Bronchial epithelial cell (primary cell): ENCODE data around the gene PTPN7. TPM values are rescaled to one million over a fixed set of nuclear protein-coding genes. Genes with fewer than 3 reads are reported as not detected.

Source experiments
- DNase-seq: peaks from one replicate; pipeline ENCODE4 v3.0.0-alpha.2; 2010; ENCODE audit warnings: low read depth
- FAIRE-seq: peaks from 2 replicates; lab custom pipeline; 2011; peaks lifted over from hg19 to GRCh38; lab: Jason Lieb, UNC
- H3K27me3 ChIP-seq: 2 replicates; pipeline ENCODE4 v1.5.1; 2011; ENCODE audit warnings: low read length; ENCODE audit not compliant: control insufficient read depth, insufficient read depth
- H3K36me3 ChIP-seq: 2 replicates; pipeline ENCODE4 v1.5.1; 2011; ENCODE audit warnings: low read length; ENCODE audit not compliant: control insufficient read depth, insufficient read depth
- H3K4me3 ChIP-seq: 2 replicates; pipeline ENCODE4 v1.5.1; 2011; ENCODE audit warnings: mild to moderate bottlenecking, low read depth, low read length, control low read depth
- total RNA-seq: library from RNA; depleted of rRNA; stranded (reverse); fragments of >200 nt; gene quantifications from 2 replicates; pipeline ENCODE4 v1.2.1, GENCODE V29; 2014
- TF ChIP-seq, protein P1 (sequence below): IDR thresholded peaks from 2 replicates; pipeline ENCODE4 v1.5.1; 2011; ENCODE audit warnings: mild to moderate bottlenecking, moderate library complexity, low read length, control low read depth, inconsistent platforms; ENCODE audit not compliant: insufficient read depth, severe bottlenecking

Gene PTPN7
- total RNA-seq, 1 donor from 2014 or later = not detected

DNA sequence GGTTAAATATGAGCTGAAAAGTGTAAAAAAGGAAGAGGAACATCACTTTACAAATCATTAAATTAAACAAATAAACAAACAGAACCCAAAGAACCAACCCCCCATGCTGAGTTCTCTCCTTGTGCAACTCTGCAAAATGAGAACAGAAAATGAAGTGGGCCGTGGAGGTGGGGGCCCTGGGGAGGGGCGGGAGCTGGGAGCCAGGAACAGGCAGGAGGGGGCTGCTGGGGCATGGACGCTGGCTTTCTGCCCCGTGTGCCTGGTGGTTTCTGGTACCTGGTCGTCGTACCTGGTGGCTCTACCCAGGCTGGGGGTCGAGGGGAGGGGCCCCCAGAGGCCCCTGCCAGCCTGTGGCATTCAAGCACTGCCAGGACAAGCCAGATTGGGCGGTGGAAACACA lies 26.9 kb downstream of the PTPN7 start:
- Histone ChIP-seq H3K36me3 (peaks cover 16% of the 10 kb centered on the region), H3K4me3 (no peak overlapping the region)

DNA sequence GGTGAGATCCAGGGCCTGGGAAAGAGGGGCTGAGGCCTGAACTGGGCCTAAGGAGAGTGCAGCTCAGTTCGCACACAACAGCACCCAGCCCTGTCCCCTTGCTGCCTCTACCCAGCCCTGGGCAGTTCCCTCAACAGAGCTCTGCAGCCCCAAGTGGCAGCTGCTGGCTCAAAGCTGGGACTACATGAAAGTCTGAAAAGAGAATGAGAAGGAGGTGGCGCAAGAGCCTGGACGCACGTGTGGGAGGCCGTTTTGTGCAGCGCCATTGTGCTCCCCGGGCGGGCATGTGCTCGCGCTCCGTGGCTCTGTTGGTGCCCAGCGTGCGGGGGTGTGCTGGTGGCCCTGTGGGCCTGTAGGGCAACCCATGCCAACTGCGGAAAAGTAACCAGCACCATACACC lies 27.4 kb downstream of the PTPN7 start:
- Histone ChIP-seq H3K4me3 (no peak overlapping the region), H3K36me3 (peaks cover 14% of the 10 kb centered on the region), H3K27me3 (no peaks in the 10 kb centered on the region)
- DNase-seq = no peak
- no peak for FAIRE-seq
- TF ChIP-seq, protein P1, sequence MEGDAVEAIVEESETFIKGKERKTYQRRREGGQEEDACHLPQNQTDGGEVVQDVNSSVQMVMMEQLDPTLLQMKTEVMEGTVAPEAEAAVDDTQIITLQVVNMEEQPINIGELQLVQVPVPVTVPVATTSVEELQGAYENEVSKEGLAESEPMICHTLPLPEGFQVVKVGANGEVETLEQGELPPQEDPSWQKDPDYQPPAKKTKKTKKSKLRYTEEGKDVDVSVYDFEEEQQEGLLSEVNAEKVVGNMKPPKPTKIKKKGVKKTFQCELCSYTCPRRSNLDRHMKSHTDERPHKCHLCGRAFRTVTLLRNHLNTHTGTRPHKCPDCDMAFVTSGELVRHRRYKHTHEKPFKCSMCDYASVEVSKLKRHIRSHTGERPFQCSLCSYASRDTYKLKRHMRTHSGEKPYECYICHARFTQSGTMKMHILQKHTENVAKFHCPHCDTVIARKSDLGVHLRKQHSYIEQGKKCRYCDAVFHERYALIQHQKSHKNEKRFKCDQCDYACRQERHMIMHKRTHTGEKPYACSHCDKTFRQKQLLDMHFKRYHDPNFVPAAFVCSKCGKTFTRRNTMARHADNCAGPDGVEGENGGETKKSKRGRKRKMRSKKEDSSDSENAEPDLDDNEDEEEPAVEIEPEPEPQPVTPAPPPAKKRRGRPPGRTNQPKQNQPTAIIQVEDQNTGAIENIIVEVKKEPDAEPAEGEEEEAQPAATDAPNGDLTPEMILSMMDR = no peak

More for the DNA sequence above, 26.9 kb downstream of the PTPN7 start:
- DNase-seq (no peak), FAIRE-seq (no peak)
- no peaks in the 10 kb centered on the region for H3K27me3 ChIP-seq
- TF ChIP-seq, protein P1 = no peak

DNA sequence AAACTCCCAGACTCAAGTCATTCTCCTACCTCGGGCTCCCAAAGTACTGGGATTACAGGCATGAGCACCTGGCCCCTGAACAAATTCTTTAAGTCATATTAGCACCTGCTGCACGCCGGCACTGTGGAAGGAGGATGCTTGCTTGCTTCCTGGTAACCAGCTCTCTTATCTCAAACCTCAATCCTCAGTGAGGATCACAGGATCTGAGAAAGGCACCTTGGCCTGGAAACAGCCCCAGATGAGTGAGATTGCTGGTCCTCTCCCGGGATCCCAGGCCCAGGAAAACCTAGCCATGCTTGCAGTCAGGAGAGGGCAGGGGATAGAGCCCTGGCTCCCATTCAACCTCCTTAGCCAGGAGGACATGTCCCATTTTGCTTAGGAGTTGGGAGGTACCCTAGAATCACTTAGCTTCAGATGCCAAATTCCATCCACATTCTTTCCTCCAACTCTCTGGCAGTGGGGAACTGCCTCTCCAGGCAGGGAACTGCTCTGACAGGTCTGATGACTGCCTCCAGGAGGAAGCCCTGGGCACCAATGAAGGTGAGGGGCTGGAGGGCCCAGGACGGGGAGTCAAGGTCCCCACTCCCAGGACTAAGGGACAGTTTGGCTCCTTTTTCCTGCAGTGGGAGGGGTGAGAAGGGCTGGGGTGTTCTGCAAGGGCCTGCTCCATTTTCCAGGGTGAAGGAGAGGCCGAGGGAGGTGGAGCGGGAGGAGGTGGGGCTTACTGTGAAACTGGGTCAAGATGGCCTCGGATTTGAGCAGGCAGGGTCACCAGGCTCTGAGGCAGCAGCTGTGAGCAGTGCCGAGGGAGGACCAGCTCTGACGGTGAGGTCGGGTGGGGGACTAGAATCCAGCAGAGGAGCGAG lies 28.2 kb downstream of the PTPN7 start:
- FAIRE-seq (no peak), DNase-seq (peak; percentile 42)
- TF ChIP-seq, protein P1 = no peak
- Histone ChIP-seq H3K27me3 (no peaks in the 10 kb centered on the region), H3K36me3 (peaks cover 14% of the 10 kb centered on the region), H3K4me3 (no peak overlapping the region)

DNA sequence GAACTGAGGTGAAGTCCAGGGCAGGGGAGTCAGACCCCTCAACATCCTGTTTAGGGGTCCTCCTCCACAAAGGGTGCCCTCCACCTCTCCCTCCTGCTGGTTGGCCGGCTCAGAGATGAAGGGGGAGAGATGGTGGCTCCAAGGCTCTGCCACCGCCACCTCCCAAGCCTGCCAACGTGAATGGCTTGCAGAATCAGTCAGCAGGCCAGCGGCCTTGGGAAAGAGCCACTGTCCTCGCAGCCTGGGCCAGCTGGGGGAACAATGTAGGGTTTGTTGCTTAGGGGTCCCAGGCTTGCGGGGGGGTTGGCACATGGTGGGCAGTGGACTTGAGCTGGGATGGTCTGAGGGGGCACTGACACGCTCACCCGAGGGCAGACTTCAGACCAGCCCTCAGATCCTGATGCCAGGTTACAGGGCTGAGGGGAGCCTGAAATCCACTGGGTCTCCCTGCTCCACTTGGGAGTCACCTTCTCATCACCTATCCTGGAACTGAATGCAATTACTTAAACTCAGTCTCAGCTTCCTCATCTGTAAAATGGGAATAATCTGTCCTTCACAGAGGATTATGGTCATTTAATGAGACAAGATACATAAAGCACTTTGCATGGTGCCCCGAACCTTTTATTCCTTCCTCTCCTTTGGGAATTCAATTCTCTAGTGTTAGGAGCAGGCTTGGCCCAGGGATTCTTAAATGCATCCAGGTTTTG lies 29.4 kb downstream of the PTPN7 start:
- Histone ChIP-seq H3K27me3 (no peaks in the 10 kb centered on the region), H3K36me3 (peaks cover 12% of the 10 kb centered on the region), H3K4me3 (no peak overlapping the region)
- TF ChIP-seq, protein P1 = no peak
- DNase-seq (no peak), FAIRE-seq (no peak)

DNA sequence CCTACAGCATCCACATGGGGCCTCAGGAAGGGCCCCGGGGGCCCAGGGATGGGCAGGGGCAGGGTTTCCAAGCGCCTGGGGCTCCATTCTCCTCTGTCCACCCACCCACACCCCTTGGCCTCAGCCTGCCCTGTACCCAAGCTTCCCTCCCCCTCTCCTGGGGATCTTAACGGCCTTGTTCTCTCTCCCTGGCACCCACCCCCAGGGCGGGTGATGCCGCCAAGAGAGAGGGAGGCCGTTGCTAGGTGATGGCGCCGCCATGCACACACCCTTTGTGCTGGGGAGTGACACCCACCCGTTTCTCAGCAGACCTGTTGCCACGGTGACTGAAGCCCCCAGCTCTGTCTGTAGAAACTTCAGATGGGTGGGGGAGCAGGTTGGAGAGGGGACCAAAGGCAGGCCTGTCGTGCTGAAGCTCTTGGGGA lies 30.1 kb downstream of the PTPN7 start:
- Histone ChIP-seq H3K4me3 (no peak overlapping the region), H3K36me3 (peaks cover 10% of the 10 kb centered on the region), H3K27me3 (peaks cover 1% of the 10 kb centered on the region)
- TF ChIP-seq, protein P1 = no peak
- DNase-seq = no peak
- FAIRE-seq = no peak
